NCI-H2227 (cell line): ENCODE measurements around the gene HIGD1C.
A peak's percentile ranks its signal among the peaks of the same experiment; 100 is the strongest.
"Not testable (repeated sequence)": the region's sequence is repeated elsewhere in the genome, so short reads cannot be mapped to it uniquely, and the experiment has no call there.

Experiments used
- DNase-seq: peaks from one replicate; lab custom pipeline; 2025; ENCODE audit not compliant: unreplicated experiment; lab: John Stamatoyannopoulos, UW

HIGD1C gene

DNA sequence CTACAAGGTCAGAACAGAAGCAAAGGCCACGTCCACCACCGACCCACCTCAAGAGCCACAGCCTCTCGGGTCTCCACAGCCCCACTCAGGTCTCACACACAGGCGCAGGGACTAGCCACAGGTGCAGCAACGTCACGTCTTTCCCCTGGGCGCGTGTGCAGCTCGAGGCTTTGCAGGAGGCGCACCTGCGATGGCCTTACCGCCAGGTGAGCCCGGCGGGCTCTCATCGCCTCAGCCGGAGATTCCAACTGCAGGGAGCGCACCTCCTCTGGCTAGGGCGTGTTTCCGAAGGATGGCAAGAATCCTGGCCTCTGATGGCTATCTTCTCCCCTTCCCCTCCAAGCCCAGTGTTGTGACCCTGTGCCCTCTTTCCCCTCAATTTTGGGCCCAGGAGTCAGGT is at the start of gene HIGD1C:
HIGD1C (plus strand) TSS at position 35 of the 400 bp plus-strand sequence. CDS start 1,455 bp downstream, outside the sequence.
- no peak for DNase-seq

GRCh38 chr12:50908479-50908878 is 43.9 kb upstream of the HIGD1C start:
- DNase-seq: not testable (repeated sequence)

GRCh38 chr12:50912361-50912760 is 40.0 kb upstream of the HIGD1C start:
- DNase-seq: not testable (repeated sequence)

- DNase-seq: no peak
These were observed 39.1 kb upstream of the HIGD1C start for GRCh38 chr12:50913224-50913623.

DNA sequence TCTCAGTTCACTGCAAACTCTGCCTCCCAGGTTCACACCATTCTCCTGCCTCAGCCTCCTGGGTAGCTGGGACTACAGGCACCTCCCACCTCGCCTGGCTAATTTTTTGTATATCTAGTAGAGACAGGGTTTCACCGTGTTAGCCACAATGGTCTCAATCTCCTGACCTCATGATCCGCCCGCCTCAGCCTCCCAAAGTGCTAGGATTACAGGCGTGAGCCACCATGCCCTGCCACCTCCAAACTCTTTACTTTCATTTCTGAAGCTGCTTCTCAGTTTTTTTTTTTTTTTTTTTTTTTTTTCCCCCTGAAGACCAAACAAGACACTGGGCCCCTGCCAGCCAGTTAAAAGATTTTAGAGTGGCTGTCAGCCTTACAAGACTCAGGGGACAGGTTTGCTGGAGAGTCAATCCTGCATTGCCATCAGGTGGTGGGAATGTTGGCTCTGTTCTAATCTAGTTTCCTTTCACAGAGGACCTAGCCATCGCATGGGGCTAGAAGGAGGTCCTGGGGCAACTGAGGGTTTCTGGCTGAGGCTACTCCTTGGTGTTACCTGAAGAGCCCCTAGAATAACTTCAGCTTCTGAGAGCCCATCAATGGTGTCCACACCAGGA is 37.4 kb upstream of the HIGD1C start:
- no peak for DNase-seq

DNA sequence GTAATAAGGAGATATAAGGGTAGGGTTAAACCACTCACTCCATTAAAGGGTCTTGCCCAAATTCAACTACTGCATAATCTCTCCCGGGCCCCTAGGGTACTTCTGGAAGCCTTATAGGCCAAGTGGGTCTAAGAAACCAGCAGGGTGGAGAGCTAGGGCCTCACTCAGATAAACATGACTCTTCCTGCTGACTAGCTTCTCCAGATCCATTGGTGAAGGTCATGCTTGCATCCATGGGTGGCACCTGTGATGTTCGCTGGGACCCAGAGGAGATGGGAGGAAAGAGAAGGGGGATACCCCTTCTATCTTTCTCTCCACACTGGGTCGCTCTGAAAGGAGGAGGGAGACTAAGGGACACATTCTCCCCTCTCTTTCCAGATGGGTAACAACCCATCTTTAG is 36.1 kb upstream of the HIGD1C start:
- no peak for DNase-seq

GRCh38 chr12:50918584-50919316 is 33.6 kb upstream of the HIGD1C start:
- DNase-seq: no peak

DNA sequence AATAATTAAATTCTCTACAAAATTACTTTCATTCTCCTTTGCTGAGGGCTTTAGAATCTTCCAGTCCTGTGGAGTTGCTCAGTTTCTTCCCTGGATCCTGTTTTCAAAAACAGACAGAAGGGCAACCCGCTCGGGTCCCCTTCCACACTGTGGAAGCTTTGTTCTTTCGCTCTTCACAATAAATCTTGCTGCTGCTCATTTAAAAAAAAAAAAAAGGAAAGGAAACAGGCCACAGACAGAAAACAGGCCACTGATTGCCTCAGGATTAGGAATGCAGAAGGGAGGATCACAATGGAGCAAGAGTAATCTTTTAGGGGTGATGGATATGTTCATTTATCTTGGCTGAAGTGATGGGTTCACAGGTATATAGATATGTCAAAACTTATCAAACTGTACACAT is 29.5 kb upstream of the HIGD1C start:
- DNase-seq: no peak

DNA sequence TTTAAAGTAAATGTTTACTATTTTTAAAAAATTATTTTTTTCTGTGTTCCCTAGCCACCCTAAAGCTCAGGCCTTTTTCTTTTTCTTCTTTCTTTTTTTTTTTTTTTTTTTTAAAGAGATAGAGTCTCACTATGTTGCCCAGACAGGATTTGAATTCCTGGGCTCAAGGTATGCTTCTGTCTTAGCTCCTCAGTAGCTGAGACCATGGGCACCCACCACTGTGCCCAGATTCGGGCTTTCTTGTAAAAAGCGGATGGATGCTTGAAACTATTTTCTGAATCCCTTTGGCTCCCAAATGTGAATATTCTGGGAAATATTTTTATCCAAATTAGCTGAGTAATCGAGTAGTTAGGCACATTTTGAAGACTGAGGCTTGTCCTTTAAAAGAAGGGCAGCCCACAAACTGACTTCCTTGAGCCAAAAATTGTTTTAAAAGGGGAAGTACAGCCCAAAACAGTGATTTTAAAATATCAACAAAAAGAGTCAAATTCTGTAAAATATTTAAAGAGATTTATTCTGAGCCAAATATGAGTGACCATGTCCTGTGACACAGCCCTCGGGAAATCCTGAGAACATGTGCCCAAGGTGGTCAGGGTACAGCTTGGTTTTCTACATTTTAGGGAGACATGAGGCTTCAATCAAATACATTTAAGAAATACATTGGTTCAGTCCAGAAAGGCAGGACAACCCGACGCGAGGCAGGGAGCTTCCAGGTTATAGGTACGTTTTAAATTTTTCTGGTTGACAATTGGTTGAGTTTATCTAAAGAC is 28.8 kb upstream of the HIGD1C start:
- DNase-seq: no peak

GRCh38 chr12:50924131-50924438 is 28.3 kb upstream of the HIGD1C start:
- DNase-seq: no peak

- peak; percentile 73 for DNase-seq
These were observed 27.7 kb upstream of the HIGD1C start for GRCh38 chr12:50924439-50925341.

GRCh38 chr12:50925342-50925651 is 27.0 kb upstream of the HIGD1C start:
- peak; percentile 7 for DNase-seq

DNA sequence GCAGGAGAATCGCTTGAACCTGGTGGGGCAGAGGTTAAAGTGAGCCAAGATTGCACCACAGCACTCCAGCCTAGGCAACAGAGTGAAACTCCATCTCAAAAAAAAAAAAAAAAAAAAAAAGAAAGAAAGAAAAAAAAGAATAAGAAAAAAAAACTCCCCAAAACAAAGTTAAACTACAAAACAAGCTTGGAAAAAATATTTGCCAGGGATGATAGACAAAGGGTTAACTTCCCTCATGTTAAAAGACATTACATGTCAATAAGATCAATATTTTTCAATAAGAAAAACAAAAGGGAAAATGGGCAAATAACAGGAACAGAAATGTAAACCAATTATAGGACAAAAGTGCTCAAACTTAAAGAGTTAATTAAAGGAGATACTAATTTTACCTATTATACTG is 26.4 kb upstream of the HIGD1C start:
- DNase-seq: no peak

- no peak for DNase-seq
These were observed 25.9 kb upstream of the HIGD1C start for GRCh38 chr12:50926415-50926814.

DNA sequence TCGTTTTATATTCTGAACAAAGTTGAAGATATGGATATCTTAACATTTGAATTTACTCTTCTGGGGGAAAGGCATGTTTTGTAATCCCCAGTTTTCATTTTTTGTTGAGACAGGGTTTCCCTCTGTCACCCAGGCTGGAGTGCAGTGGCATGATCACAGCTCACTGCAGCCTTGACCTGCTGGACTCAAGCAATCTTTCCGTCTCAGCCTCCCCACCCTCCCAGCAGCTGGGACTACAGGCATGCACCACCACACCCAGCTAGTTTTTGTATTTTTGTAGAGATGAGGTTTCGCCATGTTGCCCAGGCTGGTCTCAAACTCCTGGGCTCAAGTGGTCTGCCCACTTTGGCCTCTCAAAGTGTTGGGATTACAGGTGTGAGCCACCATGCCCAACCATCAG is 25.4 kb upstream of the HIGD1C start:
- not testable (repeated sequence) for DNase-seq

DNA sequence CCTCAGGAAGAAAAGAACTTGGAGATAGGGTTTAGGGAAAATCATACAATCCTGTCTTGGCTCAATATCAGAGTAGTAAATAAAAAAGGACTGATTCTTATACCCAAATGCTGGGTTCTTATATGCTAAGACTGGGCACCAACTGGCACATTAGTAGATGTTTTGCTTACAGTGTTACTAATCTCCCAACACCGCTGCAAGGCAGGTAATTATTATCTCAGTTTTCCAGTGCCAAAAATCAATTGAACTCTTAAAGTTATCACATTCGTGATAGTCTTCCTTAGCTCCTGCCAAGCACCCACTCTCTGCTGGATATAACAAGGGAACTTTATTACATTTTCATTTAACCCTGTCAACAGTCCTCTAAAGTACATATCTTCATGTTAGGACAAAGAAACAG is 25.0 kb upstream of the HIGD1C start:
- no peak for DNase-seq

DNA sequence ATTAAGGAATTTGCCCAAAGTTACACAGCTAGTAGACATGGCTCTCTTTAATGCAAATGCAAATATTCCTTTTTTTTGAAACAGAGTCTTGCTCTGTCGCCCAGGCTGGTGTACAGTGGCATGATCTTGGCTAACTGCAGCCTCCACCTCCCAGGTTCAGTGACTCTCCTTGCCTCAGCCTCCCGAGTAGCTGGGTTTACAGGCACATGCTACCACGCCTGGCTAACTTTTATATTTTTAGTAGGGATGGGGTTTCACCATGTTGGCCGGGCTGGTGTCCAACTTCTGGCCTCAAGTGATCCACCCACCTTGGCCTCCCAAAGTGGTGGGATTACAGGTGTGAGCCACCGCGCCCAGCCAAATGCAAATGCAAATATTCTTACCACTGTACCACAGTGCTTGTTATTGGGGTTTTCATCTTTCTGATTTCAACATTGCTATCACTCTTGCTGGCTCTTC is 24.5 kb upstream of the HIGD1C start:
- DNase-seq: no peak

DNA sequence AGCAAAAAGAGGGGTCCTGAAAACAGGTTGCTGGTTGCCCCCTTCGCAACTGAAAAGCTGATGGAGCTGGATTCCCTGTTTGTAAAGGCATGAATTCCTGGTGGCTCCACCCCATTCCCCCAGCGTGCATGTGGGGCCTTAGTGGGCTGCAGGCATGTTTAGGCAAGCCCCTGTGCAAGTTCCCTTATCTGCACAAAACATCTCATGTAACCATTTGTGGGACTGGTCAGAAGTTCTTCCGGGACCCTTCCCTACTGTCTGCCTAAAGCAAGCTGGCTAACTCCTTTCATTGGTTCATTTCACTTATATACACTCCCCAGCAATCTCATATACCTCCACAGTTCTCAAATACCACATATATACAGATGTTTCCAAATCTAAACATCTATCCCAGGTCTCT is 24.0 kb upstream of the HIGD1C start:
- DNase-seq: no peak

DNA sequence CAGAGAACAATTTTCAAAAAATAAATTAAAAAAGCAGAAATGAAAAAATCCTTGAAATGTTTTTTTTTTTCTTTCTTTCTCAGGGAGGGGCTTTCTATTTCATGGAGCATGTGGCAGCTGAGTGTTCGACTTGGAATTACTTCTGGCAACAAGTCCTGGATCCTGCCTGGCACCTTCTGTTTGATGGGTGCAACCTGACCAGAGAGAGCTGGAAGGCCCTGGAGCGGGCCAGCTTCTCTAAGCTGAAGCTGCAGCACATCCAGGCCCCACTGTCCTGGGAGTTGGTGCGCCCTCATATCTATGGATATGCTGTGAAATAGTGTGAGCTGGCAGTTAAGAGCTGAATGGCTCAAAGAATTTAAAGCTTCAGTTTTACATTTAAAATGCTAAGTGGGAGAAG is 22.5 kb upstream of the HIGD1C start:
- no peak for DNase-seq

DNA sequence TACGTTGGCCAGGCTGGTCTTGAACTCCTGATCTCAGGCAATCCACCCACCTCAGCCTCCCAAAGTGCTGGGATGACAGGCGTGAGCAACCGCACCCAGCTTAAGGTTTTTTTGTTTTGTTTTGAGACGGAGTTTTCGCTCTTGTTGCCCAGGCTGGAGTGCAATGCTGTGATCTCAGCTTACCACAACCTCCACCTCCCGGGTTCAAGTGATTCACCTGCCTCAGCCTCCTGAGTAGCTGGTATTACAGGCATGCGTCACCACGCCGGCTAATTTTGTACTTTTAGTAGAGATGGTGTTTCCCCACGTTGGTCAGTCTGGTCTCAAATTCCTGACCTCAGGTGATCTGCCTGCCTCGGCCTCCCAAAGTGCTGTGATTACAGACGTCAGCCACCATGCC is 21.9 kb upstream of the HIGD1C start:
- DNase-seq: not testable (repeated sequence)

- DNase-seq: no peak
These were observed 19.5 kb upstream of the HIGD1C start for GRCh38 chr12:50932787-50933280.
